ENCODE data around the gene LCN2.
A peak's percentile ranks its signal among the peaks of the same experiment; 100 is the strongest.

LCN2 gene

GRCh38 chr9:128121924-128122808 lies 27.1 kb upstream of the LCN2 start:
- Histone ChIP-seq H3K9me3 (ENCODE audit: control insufficient read depth, low read length) (no peaks in the 10 kb centered on the region), H3K4me3 (ENCODE audit: extremely low read depth, insufficient read depth, low read length, poor library complexity, severe bottlenecking) (no peak overlapping the region), H3K36me3 (ENCODE audit: control insufficient read depth, insufficient read depth, low read length) (peaks cover 35% of the 10 kb centered on the region), H3K4me1 (ENCODE audit: control insufficient read depth, insufficient read depth, low read length, poor library complexity, severe bottlenecking) (peaks cover 3% of the 10 kb centered on the region), H3K27ac (ENCODE audit: low read depth, low read length, severe bottlenecking) (no peak overlapping the region)
- WGBS, 2 experiments (ENCODE audit: insufficient coverage in 2 of 2), result 92 to 96% methylated on average over 19 to 26 of the region's 27 CpGs

GRCh38 chr9:128122809-128123175 lies 26.5 kb upstream of the LCN2 start:
- no peak overlapping the region for H3K4me3 ChIP-seq (ENCODE audit: extremely low read depth, insufficient read depth, low read length, poor library complexity, severe bottlenecking)
- peaks cover 3% of the 10 kb centered on the region for H3K4me1 ChIP-seq (ENCODE audit: control insufficient read depth, insufficient read depth, low read length, poor library complexity, severe bottlenecking)
- no peak overlapping the region for H3K27ac ChIP-seq (ENCODE audit: low read depth, low read length, severe bottlenecking)
- H3K36me3 ChIP-seq (ENCODE audit: control insufficient read depth, insufficient read depth, low read length), result peaks cover 35% of the 10 kb centered on the region
- H3K9me3 ChIP-seq (ENCODE audit: control insufficient read depth, low read length), result no peaks in the 10 kb centered on the region
- WGBS, 2 experiments (ENCODE audit: insufficient coverage in 2 of 2), result 98 to 99% methylated on average over 21 to 24 of the region's 24 CpGs

GRCh38 chr9:128123451-128124080 lies 25.7 kb upstream of the LCN2 start:
- H3K4me1 ChIP-seq (ENCODE audit: control insufficient read depth, insufficient read depth, low read length, poor library complexity, severe bottlenecking), result no peaks in the 10 kb centered on the region

GRCh38 chr9:128124451-128124850 lies 24.8 kb upstream of the LCN2 start:
- Histone ChIP-seq H3K4me3 (ENCODE audit: extremely low read depth, insufficient read depth, low read length, poor library complexity, severe bottlenecking) (no peak overlapping the region), H3K4me1 (ENCODE audit: control insufficient read depth, insufficient read depth, low read length, poor library complexity, severe bottlenecking) (no peaks in the 10 kb centered on the region), H3K36me3 (ENCODE audit: control insufficient read depth, insufficient read depth, low read length) (peaks cover 35% of the 10 kb centered on the region), H3K27ac (ENCODE audit: low read depth, low read length, severe bottlenecking) (no peak overlapping the region), H3K9me3 (ENCODE audit: control insufficient read depth, low read length) (peaks cover 6% of the 10 kb centered on the region)
- WGBS, 2 experiments (ENCODE audit: insufficient coverage in 2 of 2), result 91 to 95% methylated on average over 4 to 8 of the region's 8 CpGs

More at GRCh38 chr9:128123451-128124080, 25.7 kb upstream of the LCN2 start:
- Histone ChIP-seq H3K4me3 (ENCODE audit: extremely low read depth, insufficient read depth, low read length, poor library complexity, severe bottlenecking) (no peak overlapping the region), H3K36me3 (ENCODE audit: control insufficient read depth, insufficient read depth, low read length) (peaks cover 35% of the 10 kb centered on the region), H3K27ac (ENCODE audit: low read depth, low read length, severe bottlenecking) (no peak overlapping the region), H3K9me3 (ENCODE audit: control insufficient read depth, low read length) (no peaks in the 10 kb centered on the region)
- WGBS, 2 experiments (ENCODE audit: insufficient coverage in 2 of 2), result 89 to 96% methylated on average over 10 to 11 of the region's 21 CpGs

- WGBS, 2 experiments (ENCODE audit: insufficient coverage in 2 of 2), result 83 to 95% methylated on average over 13 of the region's 16 CpGs
- Histone ChIP-seq H3K36me3 (ENCODE audit: control insufficient read depth, insufficient read depth, low read length) (peaks cover 35% of the 10 kb centered on the region), H3K27ac (ENCODE audit: low read depth, low read length, severe bottlenecking) (no peak overlapping the region), H3K9me3 (ENCODE audit: control insufficient read depth, low read length) (peaks cover 6% of the 10 kb centered on the region), H3K4me3 (ENCODE audit: extremely low read depth, insufficient read depth, low read length, poor library complexity, severe bottlenecking) (no peak overlapping the region), H3K4me1 (ENCODE audit: control insufficient read depth, insufficient read depth, low read length, poor library complexity, severe bottlenecking) (no peaks in the 10 kb centered on the region)
These were observed 24.2 kb upstream of the LCN2 start for GRCh38 chr9:128124873-128125579.

- WGBS, 2 experiments (ENCODE audit: insufficient coverage in 2 of 2), result 82 to 93% methylated on average over 6 to 7 of the region's 10 CpGs
- H3K4me3 ChIP-seq (ENCODE audit: extremely low read depth, insufficient read depth, low read length, poor library complexity, severe bottlenecking), result no peak overlapping the region
- H3K27ac ChIP-seq (ENCODE audit: low read depth, low read length, severe bottlenecking), result no peak overlapping the region
- H3K9me3 ChIP-seq (ENCODE audit: control insufficient read depth, low read length), result peaks cover 6% of the 10 kb centered on the region
- peaks cover 35% of the 10 kb centered on the region for H3K36me3 ChIP-seq (ENCODE audit: control insufficient read depth, insufficient read depth, low read length)
- H3K4me1 ChIP-seq (ENCODE audit: control insufficient read depth, insufficient read depth, low read length, poor library complexity, severe bottlenecking), result no peaks in the 10 kb centered on the region
These were observed 23.5 kb upstream of the LCN2 start for GRCh38 chr9:128125580-128126354.

- Histone ChIP-seq H3K36me3 (ENCODE audit: control insufficient read depth, insufficient read depth, low read length) (peaks cover 22% of the 10 kb centered on the region), H3K4me3 (ENCODE audit: extremely low read depth, insufficient read depth, low read length, poor library complexity, severe bottlenecking) (peak within 1 kb of the TSS; percentile 87), H3K27ac (ENCODE audit: low read depth, low read length, severe bottlenecking) (peak within 1 kb of the TSS; percentile 77), H3K4me1 (ENCODE audit: control insufficient read depth, insufficient read depth, low read length, poor library complexity, severe bottlenecking) (no peaks in the 10 kb centered on the region), H3K9me3 (ENCODE audit: control insufficient read depth, low read length) (peaks cover 6% of the 10 kb centered on the region)
- 0% methylated on average over 40 to 55 of the region's 56 CpGs for WGBS, 2 experiments (ENCODE audit: insufficient coverage in 2 of 2)
These were observed 21.7 kb upstream of the LCN2 start, which contains the start of gene PTGES2 for GRCh38 chr9:128127568-128127989. Gene PTGES2, minus strand, starts transcription at chr9:128127729. Its CDS starts 12 bp downstream, at chr9:128127717.

GRCh38 chr9:128127990-128128835 lies 21.0 kb upstream of the LCN2 start:
- no peaks in the 10 kb centered on the region for H3K4me1 ChIP-seq (ENCODE audit: control insufficient read depth, insufficient read depth, low read length, poor library complexity, severe bottlenecking)
- 1% methylated on average over 49 to 58 of the region's 82 CpGs for whole genome bisulfite sequencing, 2 experiments (ENCODE audit: insufficient coverage in 2 of 2)
- H3K9me3 ChIP-seq (ENCODE audit: control insufficient read depth, low read length), result peaks cover 6% of the 10 kb centered on the region
- peaks cover 19% of the 10 kb centered on the region for H3K36me3 ChIP-seq (ENCODE audit: control insufficient read depth, insufficient read depth, low read length)
- H3K4me3 ChIP-seq (ENCODE audit: extremely low read depth, insufficient read depth, low read length, poor library complexity, severe bottlenecking), result peak overlapping the region; percentile 87
- H3K27ac ChIP-seq (ENCODE audit: low read depth, low read length, severe bottlenecking), result peak overlapping the region; percentile 77

GRCh38 chr9:128128836-128129590 lies 20.2 kb upstream of the LCN2 start:
- peaks cover 13% of the 10 kb centered on the region for H3K36me3 ChIP-seq (ENCODE audit: control insufficient read depth, insufficient read depth, low read length)
- H3K4me1 ChIP-seq (ENCODE audit: control insufficient read depth, insufficient read depth, low read length, poor library complexity, severe bottlenecking), result no peaks in the 10 kb centered on the region
- peaks cover 6% of the 10 kb centered on the region for H3K9me3 ChIP-seq (ENCODE audit: control insufficient read depth, low read length)
- WGBS, 2 experiments (ENCODE audit: insufficient coverage in 2 of 2), result 73 to 87% methylated on average over 24 to 27 of the region's 29 CpGs
- H3K4me3 ChIP-seq (ENCODE audit: extremely low read depth, insufficient read depth, low read length, poor library complexity, severe bottlenecking), result peak overlapping the region; percentile 87
- no peak overlapping the region for H3K27ac ChIP-seq (ENCODE audit: low read depth, low read length, severe bottlenecking)
